IMR-90 (cell line): ENCODE data around the gene FSIP1. TPM values are rescaled to one million over a fixed set of nuclear protein-coding genes. Genes with fewer than 3 reads are reported as not detected.

Source experiments
- ATAC-seq: fragments of 200-7000 bp; cut with Tn5 transposase; 2 replicates; pipeline ENCODE4 v1.9.1; 2020; ENCODE audit warnings: low read depth, mild to moderate bottlenecking, moderate library complexity
- BruUV-seq: library from RNA; stranded (reverse); fragments of 400-500 nt; replicated peaks from 2 replicates; lab custom pipeline; 2021; lab: Mats Ljungman, UMichigan
- CTCF ChIA-PET: fragments of 300-600 bp; formaldehyde crosslinking; extraction: SDS; loops from one replicate; lab custom pipeline; 2021; ENCODE audit warnings: antibody characterized with exemption; lab: Yijun Ruan, JAX
- POLR2A ChIA-PET: fragments of 300-600 bp; sonication (Branson Sonifier 250); formaldehyde crosslinking; loops from one replicate; lab custom pipeline; 2022; ENCODE audit warnings: antibody characterized with exemption; ENCODE audit not compliant: unreplicated experiment; lab: Charles Lee
- DNase-seq: peaks from one replicate; pipeline ENCODE4 v3.0.0; 2013
- H2AFZ ChIP-seq: replicated peaks from 2 replicates; pipeline ENCODE3; 2013; ENCODE audit warnings: low read length, mild to moderate bottlenecking; ENCODE audit not compliant: poor library complexity
- H2AK5ac ChIP-seq: 2 replicates; pipeline ENCODE4 v1.6.1; 2013; ENCODE audit warnings: low read depth, low read length, inconsistent platforms
- H2AK9ac ChIP-seq: replicated peaks from 2 replicates; pipeline ENCODE3; 2013; ENCODE audit warnings: mild to moderate bottlenecking, low read depth, low read length, moderate library complexity; ENCODE audit not compliant: poor library complexity
- H2BK120ac ChIP-seq: 2 replicates; pipeline ENCODE4 v1.6.1; 2013; ENCODE audit warnings: low read depth, low read length, inconsistent platforms
- H2BK15ac ChIP-seq: 3 replicates; pipeline ENCODE4 v1.6.1; 2013; ENCODE audit warnings: low read depth, low read length, inconsistent platforms
- H2BK20ac ChIP-seq: 2 replicates; pipeline ENCODE4 v1.6.1; 2013; ENCODE audit warnings: low read depth, mild to moderate bottlenecking, inconsistent platforms, low read length, moderate library complexity
- H2BK5ac ChIP-seq: 2 replicates; pipeline ENCODE4 v1.6.1; 2013; ENCODE audit warnings: mild to moderate bottlenecking, low read depth, low read length, inconsistent platforms; ENCODE audit not compliant: poor library complexity, severe bottlenecking
- H3K14ac ChIP-seq: replicated peaks from 2 replicates; pipeline ENCODE4 v1.6.1; 2013; ENCODE audit warnings: low read depth, low read length, inconsistent platforms
- H3K18ac ChIP-seq: 2 replicates; pipeline ENCODE4 v1.6.1; 2013; ENCODE audit warnings: low read depth, low read length, control low read depth
- H3K23ac ChIP-seq: 2 replicates; pipeline ENCODE4 v1.6.1; 2013; ENCODE audit warnings: low read depth, low read length, inconsistent platforms
- H3K27ac ChIP-seq: 2 replicates; pipeline ENCODE4 v1.5.1; 2013; ENCODE audit warnings: mild to moderate bottlenecking, control low read depth, low read length; ENCODE audit not compliant: insufficient read depth
- H3K27me3 ChIP-seq: 2 replicates; pipeline ENCODE4 v1.6.1; 2013; ENCODE audit warnings: low read length; ENCODE audit not compliant: control insufficient read depth, insufficient read depth
- H3K36me3 ChIP-seq: 2 replicates; pipeline ENCODE4 v1.6.1; 2013; ENCODE audit warnings: low read length, mixed read lengths; ENCODE audit not compliant: control insufficient read depth, insufficient read depth
- H3K4ac ChIP-seq: 2 replicates; pipeline ENCODE4 v1.6.1; 2013; ENCODE audit warnings: low read depth, low read length, inconsistent platforms
- H3K4me1 ChIP-seq: 2 replicates; pipeline ENCODE4 v1.6.1; 2013; ENCODE audit warnings: low read length, mixed read lengths; ENCODE audit not compliant: control insufficient read depth, insufficient read depth
- H3K4me2 ChIP-seq: 2 replicates; pipeline ENCODE4 v1.6.1; 2013; ENCODE audit warnings: low read depth, mild to moderate bottlenecking, control low read depth, low read length, moderate library complexity
- H3K4me3 ChIP-seq: 2 replicates; pipeline ENCODE4 v1.5.1; 2013; ENCODE audit warnings: low read depth, mild to moderate bottlenecking, control low read depth, low read length, moderate library complexity; ENCODE audit not compliant: insufficient read depth
- H3K56ac ChIP-seq: 2 replicates; pipeline ENCODE4 v1.6.1; 2013; ENCODE audit warnings: low read length, inconsistent platforms; ENCODE audit not compliant: insufficient read depth; ENCODE audit errors: extremely low read depth
- H3K79me1 ChIP-seq, 2 experiments: 2 replicates each; pipeline ENCODE4 v1.6.1; 2013; ENCODE audit warnings: low read length in 2 of 2, inconsistent platforms in 1 of 2, low read depth in 1 of 2
- H3K9ac ChIP-seq: 2 replicates; pipeline ENCODE4 v1.6.1; 2013; ENCODE audit warnings: low read depth, low read length, control low read depth
- H3K9me1 ChIP-seq: 2 replicates; pipeline ENCODE4 v1.6.1; 2013; ENCODE audit warnings: low read length, inconsistent platforms; ENCODE audit not compliant: insufficient read depth
- H3K9me3 ChIP-seq: 2 replicates; pipeline ENCODE4 v1.6.1; 2013; ENCODE audit warnings: low read length; ENCODE audit not compliant: control insufficient read depth, insufficient read depth
- H4K20me1 ChIP-seq: 2 replicates; pipeline ENCODE4 v1.6.1; 2013; ENCODE audit warnings: low read length, inconsistent platforms; ENCODE audit not compliant: insufficient read depth
- H4K5ac ChIP-seq: 2 replicates; pipeline ENCODE4 v1.6.1; 2013; ENCODE audit warnings: mild to moderate bottlenecking, low read depth, low read length, control low read depth
- H4K8ac ChIP-seq, 2 experiments: 2 replicates each; pipeline ENCODE4 v1.6.1; 2013; ENCODE audit warnings: low read depth in 2 of 2, low read length in 2 of 2, control low read depth in 1 of 2, inconsistent platforms in 1 of 2
- H4K91ac ChIP-seq: 2 replicates; pipeline ENCODE4 v1.6.1; 2013; ENCODE audit warnings: low read depth, low read length, inconsistent platforms; ENCODE audit not compliant: insufficient read depth
- BHLHE40 ChIP-seq: fragments of 150-350 bp; IDR thresholded peaks from 2 replicates; pipeline ENCODE4 v1.6.1; 2016; ENCODE audit warnings: mild to moderate bottlenecking, low read depth, low read length
- CHD1 ChIP-seq: IDR thresholded peaks from 2 replicates; pipeline ENCODE4 v1.6.1; 2012; ENCODE audit warnings: low read depth, low read length, improper control_type of control experiment
- FOS ChIP-seq: fragments of 150-350 bp; IDR thresholded peaks from 2 replicates; pipeline ENCODE4 v1.6.1; 2016; ENCODE audit warnings: low read depth, low read length
- WGBS, 2 experiments: methylation state at CpG; one replicate each; pipeline versions ENCODE4 v1.1.5 to v1.1.7; 2013; ENCODE audit warnings: missing lambda C conversion rate in 2 of 2; ENCODE audit not compliant: insufficient read length in 1 of 2; ENCODE audit errors: extremely low coverage in 2 of 2; 5-methylcytosine and 5-hydroxymethylcytosine counted together
- dilution Hi-C: fragments of 300-500 bp; cut with HindIII; formaldehyde crosslinking; loops from one replicate; pipeline ENCODE4 v1.14.3; 2018; ENCODE audit warnings: low sequenced_read_pairs; ENCODE audit not compliant: unreplicated experiment
- in situ Hi-C: fragments of 300-500 bp; cut with MboI; formaldehyde crosslinking; loops from 3 replicates; pipeline ENCODE4 v1.14.3; 2019; ENCODE audit warnings: low sequenced_read_pairs, inconsistent platforms, mixed read lengths
- intact Hi-C: fragments of 100-400 bp; cut with micrococcal nuclease; formaldehyde crosslinking; loops from 2 replicates; pipeline ENCODE4 v1.10.0; 2022
- polyA plus RNA-seq, 3 experiments: library from polyadenylated mRNA; depleted of rRNA; stranded (reverse); fragments of >200 nt; gene quantifications; 2 replicates each; pipeline ENCODE4 v1.2.3, GENCODE V29; 2012; ENCODE audit warnings: low replicate concordance in 1 of 3
- total RNA-seq: library from RNA; depleted of rRNA; stranded (reverse); fragments of >200 nt; gene quantifications from 2 replicates; pipeline ENCODE4 v1.2.3, GENCODE V29; 2012

The FSIP1 gene
- total and polyA plus RNA-seq, 2 of the 4 experiments (the other 2 are of a cell fraction): 0.10 to 0.18 TPM

GRCh38 chr15:39710681-39711080, 72.0 kb downstream of the FSIP1 start:
- no CpG with 5 or more reads among the region's 2 CpGs for WGBS, 2 experiments
- H3K56ac ChIP-seq: no peak overlapping the region
- CTCF ChIA-PET: no interaction called here

More at GRCh38 chr15:39710681-39711080, 72.0 kb downstream of the FSIP1 start:
- ATAC-seq: no peak
- no peak overlapping the region for H3K4me2 ChIP-seq
- intact Hi-C loops (no loop called here), dilution Hi-C loops (no loop called here), in situ Hi-C loops (no loop called here)
- H3K4ac ChIP-seq: no peak overlapping the region
- H2BK120ac ChIP-seq: no peak overlapping the region
- H3K4me1 ChIP-seq: no peaks in the 10 kb centered on the region
- H3K23ac ChIP-seq: no peak overlapping the region
- H3K79me1 ChIP-seq: no peaks in the 10 kb centered on the region
- POLR2A ChIA-PET: no interaction called here
- H3K27me3 ChIP-seq: no peaks in the 10 kb centered on the region
- no peaks in the 10 kb centered on the region for H3K36me3 ChIP-seq
- no peaks in the 10 kb centered on the region for H3K9me3 ChIP-seq
- no peak overlapping the region for H3K9ac ChIP-seq
- no peak overlapping the region for H4K91ac ChIP-seq
- no peak overlapping the region for H3K18ac ChIP-seq
- H3K14ac ChIP-seq: no peak overlapping the region
- H2BK5ac ChIP-seq: no peak overlapping the region
- H4K5ac ChIP-seq: no peak overlapping the region
- TF ChIP-seq CHD1 (no peak), FOS (no peak), BHLHE40 (no peak)
- H3K4me3 ChIP-seq: no peak overlapping the region
- no peak overlapping the region for H2AK9ac ChIP-seq
- no peak for DNase-seq
- no peak overlapping the region for H2AK5ac ChIP-seq
- H3K27ac ChIP-seq: no peak overlapping the region
- no peak overlapping the region for H2AFZ ChIP-seq
- H2BK15ac ChIP-seq: no peak overlapping the region
- no TSS peak for BruUV-seq
- H4K8ac ChIP-seq: no peak overlapping the region
- H2BK20ac ChIP-seq: no peak overlapping the region
- no peaks in the 10 kb centered on the region for H4K20me1 ChIP-seq
- H3K9me1 ChIP-seq: no peaks in the 10 kb centered on the region
